GM21825 (cell line): Measurements from ENCODE around the gene MAST4.

Source experiments
- ATAC-seq: cut with Tn5 transposase; IDR thresholded peaks from one replicate; pipeline ENCODE4 v1.9.1; 2021; ENCODE audit warnings: mild to moderate bottlenecking, moderate library complexity; ENCODE audit not compliant: unreplicated experiment

The MAST4 gene

DNA sequence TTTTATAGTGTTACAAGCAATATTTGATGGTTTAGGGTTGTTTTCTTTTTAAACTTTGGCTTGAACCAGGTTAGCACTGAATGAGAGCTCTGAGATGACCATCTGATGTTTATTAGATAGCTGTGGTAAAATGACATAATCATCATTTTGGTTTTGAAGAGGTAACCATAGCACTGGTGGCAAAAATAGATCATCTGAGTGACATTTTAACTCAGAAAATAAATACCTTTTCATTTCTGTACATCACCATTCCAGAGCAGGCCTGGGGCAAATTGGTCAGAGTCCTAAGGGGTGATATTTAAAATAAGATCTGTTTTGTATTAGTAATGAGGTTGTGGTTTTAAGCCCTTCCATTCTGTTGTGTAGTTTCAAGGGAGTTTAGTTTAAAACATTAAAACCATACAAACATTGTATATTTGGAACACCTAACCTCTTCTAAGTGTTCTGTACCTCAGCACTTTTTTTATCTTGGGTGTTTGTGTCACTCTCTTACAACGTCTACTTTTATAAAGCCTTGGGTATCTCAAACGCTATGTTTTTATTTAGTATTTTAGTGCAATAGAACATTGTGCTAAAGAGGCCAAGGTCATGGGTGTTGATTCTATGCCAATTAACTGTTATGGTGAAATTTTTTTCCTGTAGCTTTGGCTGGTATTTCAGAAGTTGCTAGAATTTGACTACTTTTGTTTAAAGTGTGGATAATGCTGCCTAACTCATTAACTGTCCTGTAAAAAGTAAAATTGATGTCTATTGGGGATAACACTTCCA, 434.3 kb downstream of the MAST4 start:
- no peak for ATAC-seq

DNA sequence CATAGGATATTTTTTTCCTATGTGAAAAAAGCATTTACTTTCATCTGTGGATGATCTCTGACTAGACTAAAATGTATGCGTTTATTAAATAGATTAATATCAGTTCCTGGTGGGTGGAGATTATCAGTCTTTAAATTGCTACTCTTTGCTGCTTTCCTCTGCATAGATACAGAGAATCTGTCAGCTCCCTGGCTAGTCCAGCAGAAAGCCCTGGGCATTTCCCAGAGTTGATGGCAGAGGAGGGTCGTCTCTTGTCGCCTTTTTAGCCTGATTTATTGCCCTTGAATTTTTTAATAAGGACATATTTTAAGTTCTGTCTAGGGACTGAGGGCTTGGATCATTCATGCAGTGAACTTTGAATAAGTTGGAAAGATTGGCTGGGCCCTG, 434.9 kb downstream of the MAST4 start:
- no peak for ATAC-seq

DNA sequence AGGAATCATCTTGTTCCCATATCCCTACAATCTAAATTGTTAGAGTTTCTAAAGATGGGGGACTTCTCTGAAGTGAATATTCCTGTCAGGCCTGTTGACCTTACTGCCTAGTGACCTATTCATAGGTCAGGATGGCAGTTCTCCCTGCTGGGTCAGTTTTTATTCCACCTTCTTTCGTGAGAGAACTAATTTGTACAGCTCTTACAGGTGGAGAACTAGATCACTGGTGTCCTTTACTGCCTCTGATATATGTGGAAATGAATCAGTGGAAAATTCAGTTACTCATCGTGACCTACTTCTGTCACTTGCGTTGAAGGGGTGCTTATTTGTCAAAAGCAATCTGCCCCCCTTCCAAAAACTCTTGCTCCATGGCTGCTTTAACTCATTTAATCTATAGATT, 435.5 kb downstream of the MAST4 start:
- no peak for ATAC-seq

DNA sequence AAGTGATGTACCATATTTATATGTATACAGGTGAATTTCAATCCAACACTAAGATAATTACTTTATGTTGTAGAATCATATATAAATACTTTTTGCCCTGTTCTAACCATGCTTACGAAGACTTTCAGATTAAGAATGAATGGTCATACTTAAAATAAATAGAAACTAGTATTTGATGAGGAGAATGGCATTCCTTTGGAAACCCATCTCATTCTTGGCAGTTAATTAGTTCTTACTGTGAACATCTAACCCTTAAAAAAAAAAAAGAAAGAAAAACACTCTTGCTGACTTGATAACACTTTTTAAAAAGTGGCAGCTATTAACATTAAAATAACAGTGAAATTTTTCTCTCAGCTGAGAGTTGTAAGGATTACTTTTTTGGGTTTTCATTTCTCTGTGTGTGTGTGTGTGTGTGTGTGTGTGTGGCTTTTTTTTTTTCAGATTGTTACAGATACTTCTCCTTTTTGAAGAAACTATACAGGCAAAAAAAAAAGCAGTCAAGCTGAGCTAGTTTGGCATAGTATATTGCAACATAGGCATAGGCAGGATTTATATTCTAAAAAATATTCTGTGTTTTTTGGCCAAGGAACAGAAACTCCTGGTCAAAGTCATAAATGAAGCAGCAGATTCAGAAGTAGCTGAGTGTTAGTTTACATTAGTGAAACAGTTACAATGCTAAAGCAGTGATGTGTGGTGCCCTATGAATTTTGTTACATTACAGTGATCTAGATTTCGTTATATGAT, 436.9 kb downstream of the MAST4 start:
- no peak for ATAC-seq

DNA sequence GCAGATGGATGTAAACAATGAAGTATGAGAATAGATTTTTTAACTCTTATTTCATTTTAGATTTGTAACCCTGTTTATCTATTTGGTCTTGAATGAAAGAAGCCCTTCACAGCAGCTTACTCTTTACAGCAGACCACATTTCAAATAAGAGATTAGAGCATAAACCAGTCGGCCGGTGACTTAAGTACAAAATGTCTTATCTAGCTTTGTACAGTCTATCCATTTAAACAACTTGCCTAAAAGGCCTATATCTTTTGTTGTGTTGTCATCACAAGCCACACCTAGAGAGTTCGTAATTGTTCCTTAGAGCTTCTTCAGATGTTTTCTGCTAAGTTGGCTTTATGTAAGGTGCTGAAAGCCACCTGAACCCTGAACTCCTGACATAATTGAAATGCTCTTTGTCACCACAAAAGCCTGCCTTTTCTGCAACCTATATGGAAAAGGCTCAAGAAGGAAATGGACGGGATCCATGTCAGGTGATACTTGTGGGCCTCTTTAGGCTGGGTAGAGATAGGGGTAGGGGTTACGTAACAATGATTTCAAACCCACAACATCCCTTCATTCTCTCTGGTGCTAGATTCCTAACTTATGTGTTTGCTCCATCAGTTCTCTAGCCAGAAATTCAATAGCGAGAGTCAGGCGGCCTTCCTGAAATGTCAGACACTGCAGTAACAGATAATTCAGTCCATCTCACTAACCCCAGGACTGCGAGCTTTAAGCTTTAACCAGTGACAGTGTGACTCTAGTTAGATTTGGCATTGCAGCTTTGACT, 437.9 kb downstream of the MAST4 start:
- ATAC-seq, result no peak

DNA sequence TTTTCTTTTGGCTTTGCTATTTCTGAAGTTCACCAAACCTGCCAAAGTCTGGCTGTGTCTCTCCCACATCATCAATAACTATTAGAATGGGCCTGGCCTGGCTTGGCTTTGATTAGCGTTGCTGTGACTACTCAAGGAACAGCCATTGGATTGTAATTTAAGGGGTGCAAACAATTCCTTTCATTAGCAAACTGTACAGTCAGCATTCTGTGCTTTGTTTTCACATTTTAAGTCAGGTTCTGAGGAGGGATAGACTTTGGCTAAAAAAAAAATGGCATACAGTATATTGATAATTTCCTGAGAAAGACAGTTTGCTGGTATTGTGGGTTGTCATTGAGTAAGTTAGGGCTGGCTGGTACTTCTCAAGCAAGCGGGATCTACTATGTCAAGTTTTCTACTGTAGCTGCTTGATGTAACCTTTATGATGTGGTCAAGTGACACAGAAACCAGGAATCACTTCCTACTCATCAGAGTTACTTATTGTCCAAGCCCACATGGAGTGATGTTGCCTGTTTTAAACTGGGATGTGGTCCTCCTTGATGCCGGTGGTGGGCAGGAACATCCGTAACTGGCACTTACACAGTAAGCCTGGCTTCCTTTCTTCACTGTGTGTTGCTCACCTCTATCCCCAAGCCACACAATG, 439.0 kb downstream of the MAST4 start:
- no peak for ATAC-seq

DNA sequence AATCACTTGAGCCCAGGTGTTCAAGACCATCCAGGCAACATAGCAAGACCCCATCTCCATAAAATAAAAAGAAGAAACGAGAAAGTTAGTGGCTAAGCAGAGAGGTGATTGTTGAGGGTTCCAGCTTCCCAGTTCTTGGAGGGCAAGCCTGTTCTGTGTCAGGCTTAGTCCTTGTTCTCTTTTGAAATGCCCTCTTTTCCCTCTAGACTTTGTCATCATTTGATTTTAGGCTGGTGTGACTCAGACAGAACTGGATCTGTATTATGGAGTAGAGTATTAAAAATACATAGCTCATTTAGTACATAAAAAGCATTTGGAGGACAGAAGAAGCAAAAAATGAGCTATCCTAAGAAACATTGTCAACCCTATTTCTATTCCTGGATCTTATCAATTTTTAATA, 441.0 kb downstream of the MAST4 start:
- no peak for ATAC-seq

DNA sequence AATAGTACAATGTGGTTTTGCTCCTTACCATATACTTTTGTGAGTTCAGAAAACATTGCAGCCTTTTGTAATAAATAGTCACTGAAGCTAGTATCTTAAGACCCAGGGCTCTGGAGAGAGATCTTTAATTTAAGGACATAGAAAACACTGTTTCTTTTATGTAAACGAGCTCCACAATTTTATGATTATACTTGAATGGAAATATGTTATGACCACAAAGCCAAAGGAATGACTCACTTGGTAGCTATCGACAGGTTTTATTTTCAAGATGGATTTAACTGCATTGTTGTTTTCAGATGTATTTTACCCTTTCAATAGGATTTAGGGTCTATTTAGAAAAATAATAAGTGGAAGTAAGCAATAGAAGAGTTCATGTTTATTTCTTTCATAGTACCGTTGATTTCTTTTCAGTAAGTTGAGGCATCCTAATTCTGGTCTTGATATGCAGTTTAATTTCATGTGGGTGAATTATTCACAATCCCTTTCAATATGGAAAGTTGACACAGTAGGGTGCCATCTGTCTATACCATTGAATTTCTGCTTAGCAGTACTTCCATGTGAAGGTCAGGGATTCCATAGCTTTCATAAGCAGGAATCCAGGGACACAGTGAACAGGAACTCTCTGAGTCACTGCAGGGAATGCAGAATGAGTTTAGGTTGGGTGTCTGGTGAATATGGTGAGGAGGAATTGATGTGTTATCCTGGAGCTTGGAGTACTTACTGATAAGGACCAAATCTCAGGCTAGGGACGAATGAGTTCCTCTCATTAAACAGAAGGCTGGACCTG, 442.8 kb downstream of the MAST4 start:
- ATAC-seq, result no peak

DNA sequence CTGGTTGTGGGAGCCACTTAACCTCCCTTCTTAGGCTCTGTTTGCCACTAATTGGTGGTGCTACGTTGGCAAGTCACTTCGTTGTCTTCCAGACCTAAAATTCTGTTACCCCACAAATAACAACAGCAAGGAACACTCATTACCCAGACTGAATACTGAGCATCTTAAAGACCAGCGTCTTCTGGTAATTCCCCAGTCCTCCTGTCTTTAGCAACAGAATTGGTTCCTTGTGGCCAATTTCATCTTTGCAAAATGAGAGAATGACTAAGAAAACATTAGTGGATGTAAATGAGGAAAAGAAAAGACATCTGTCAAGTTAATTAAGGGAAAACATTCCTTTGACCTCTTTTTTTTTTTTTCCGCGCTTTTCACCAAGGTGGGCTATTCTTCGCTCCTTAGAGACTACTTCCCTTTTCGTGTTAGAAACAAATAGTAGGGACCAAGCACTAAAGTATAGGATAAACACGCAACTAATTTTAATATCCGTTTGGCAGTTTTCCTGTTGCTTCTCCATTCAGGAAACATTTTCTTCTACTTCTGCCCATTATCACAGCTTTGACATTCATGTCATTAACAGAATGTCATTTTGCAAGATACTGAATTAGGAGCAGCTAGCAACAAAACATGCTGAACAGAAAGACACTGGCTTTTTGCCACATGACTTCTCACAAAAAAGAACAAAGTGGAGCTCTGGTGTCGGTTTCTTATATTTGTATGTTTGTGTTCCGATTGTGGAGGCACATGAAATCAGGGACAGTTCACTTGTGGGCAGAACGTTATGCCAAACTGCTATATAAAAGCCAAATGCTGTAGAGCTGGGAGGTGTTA, 446.2 kb downstream of the MAST4 start:
- ATAC-seq, result no peak

DNA sequence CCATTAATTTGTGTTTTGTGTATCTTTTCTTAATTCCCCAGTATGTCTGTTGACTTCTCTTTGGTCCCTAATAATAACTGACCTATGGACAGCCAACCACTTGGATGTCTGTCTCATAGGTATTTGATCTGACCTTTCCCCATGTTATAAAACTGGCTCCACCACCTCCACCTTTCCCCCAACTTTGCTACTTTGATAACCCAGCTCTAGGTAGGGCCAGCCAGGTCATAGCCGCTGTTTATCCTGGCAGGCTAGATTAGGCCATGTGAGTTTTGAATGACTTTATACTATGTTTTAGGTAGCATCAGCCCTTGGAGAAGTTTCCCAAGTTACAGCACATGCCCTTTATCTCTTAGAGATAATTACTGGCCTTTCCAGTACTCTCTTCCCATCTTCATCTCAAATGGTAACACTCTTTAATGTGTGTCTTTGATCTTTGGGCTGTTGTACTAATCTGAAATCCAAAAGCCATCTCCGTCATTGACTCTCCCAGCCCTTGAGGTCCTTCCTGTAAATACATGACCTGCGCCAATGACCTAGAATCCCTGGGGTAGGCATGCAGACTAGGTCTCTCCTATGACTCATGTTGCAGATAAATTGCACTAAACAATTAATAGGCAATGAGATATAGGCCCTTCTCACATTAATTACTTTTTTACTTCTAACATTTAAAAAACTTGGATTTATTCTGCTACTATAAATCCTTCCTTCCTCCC, 447.8 kb downstream of the MAST4 start:
- no peak for ATAC-seq

DNA sequence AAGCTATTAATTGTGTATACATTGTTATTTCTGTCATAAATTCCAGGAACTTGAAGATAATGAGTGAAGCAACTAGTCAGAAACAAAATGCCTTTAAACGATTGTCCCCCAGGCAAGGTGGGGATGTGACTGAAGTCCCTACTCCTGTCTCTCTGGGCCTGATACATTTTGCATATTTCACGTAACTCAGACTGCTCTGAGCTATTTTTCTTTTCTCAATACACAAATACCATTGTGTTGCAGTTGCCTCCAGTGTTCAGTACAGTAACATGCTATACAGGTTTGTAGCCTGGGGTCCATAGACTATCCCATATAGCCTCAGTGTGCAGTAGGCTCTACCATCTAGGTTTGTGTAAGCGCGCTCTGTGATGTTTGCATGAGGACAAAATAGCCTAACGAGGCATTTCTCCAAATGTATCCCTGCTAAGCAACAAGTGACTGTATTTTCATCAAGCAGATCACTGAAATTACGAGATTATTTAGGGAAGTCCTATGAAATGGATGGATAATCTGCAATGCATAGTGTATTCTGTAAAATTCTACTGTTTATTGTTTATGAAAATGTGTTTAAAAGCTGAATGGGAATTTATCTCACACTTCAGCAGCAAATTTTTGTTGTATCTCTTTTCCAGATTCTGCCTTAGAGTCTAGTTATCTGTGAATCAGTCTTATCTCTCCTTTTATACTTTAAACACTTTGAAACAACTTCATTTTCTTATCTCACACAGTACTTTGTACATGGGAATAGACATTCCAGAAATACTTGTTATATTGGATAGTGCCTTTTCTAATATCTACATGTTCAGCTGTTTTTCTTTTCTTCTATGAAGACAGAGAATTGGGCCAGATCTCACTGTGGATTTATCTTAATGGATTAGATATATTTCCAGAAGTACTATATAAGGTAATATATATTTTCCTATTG, 449.9 kb downstream of the MAST4 start:
- no peak for ATAC-seq

DNA sequence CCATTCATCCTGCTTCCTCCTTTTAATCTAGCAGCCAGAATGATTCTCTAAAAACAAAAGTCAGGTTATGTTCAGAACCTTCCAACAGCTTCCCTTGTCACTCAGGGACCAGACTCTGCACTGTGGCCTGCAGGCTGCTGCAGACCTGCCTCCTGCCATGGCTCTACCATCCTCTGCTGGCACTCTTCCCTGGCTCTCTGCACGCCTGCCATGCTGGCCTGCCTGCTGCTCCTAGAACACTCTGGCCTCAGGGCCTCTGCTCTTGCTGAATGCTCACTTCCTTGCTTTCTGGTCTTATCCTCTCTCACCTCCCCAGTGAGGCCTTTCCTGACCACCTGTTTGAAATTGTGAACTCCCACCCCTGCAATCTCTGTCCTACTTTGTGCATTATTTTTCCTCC, 451.0 kb downstream of the MAST4 start:
- ATAC-seq, result no peak

DNA sequence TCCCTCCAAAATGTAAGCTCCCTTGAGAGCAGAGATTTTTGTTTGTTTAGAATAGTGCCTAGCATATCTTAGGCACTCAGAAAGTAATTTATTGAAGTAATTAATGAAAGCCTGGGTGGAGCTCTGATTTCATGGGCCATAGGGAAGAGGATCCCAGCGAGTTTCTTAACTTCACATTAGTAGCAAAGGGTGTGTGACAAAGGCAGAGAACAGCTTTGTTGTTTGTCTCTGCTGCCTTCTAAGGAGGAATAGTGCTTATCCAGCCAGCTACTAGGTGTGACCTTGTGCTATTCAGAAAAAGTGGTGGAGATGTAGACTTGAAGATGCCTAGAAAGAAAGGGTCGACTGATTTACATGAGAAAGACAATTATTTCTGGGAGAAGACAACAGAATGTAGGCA, 451.4 kb downstream of the MAST4 start:
- ATAC-seq, result no peak

DNA sequence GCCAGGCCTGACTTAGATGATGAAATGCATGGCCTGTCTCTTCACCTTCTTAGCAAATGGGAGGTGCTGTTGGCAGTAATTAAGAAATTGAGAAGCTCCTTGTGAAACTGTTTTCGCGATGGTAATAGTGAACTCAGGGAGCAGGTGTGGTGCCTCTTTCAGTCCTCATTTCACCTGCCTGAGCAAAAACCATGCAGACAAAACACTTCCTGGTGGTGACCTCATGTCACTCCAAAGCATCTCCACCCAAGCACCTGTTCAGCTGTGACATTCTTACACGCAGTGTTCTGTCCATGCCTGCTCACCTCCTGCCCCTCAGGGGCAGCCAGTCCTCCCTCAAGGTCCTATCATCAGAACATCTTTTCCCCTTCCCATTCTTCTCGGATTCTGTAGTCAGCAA, 453.9 kb downstream of the MAST4 start:
- ATAC-seq, result no peak

DNA sequence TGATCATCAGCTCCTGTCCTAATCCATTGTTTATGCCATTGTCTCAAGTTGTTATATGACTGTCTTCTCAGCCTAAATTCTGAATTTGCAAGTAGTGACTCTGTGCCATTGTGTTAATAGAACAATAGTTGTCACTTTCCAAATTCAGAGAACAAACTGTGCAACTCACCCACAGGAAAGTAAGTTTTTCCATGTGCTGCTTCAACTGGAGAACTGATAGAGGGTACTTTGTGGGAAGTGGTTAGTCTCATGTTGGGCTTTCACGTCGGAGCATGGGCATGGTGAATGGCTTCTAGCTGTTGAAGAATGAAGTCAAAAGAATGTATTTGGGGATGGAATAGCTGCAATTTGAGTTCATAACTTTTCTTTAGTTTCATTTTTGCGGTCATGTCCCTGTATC, 454.4 kb downstream of the MAST4 start:
- no peak for ATAC-seq

DNA sequence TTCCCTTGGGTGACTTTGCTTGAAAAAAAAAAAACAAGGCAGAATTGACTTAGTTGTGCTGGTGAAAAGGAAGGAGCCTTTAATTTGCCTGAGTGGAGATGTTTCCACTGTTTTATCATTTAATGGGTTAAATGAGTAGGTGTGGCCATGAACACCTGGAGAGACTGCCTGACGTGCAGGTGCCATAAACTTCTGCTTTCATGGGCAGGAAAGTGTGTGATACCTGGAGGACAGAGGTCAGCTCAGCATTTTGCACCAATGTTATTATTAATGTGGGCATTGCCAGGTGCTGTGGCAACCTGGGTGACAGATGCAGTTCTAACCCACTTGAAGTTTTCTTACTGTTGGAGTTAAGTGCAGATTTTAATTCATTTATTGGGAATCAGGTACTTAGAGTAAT, 455.0 kb downstream of the MAST4 start:
- no peak for ATAC-seq

DNA sequence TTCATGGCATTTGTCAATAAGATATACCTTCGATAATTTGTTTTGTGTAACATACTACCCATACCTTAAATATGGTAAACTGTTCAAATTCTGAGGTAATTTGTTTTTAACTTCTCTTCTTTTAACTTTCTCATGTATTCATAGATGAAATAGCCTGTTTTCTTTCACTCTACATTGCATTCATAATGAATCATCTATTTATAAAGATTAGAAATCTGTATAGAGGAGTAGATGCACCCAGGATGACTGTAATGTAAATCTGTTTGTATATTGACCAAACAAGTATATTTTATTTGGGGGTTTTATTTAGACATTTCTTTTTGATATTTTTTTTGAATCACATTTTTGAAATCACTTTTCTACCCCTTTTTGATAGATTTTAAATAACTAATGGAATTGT, 455.8 kb downstream of the MAST4 start:
- no peak for ATAC-seq

DNA sequence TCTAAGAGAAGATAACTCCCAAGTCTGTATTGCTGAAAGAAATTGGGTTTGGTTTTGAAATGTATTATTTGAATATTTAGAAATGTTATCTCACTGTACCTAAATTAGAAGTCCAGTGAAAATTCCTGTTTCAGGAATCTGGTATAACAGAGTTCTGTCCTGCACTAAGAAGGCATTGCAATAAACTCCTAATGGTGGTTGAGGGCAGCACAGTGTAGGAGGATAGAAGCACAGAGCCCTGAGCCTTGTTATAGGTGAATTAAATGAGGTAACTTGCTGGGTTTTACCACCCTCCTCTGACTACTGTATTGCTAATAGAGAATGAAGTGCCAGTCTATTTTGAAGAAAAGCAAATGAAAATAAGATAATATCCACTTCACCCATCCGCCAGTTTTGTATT, 457.0 kb downstream of the MAST4 start:
- ATAC-seq, result no peak
